GM23248 (cell line): Measurements from ENCODE around the gene PPP4R2.

ENCODE experiments used
- EZH2 ChIP-seq: fragments of 200-600 bp; sonication (generic); IDR thresholded peaks from 2 replicates; pipeline ENCODE4 v1.6.1; 2018; ENCODE audit warnings: antibody characterized with exemption, mild to moderate bottlenecking; ENCODE audit not compliant: insufficient read depth, poor library complexity, severe bottlenecking
- EZH2phosphoT487 ChIP-seq: fragments of 200-600 bp; sonication (generic); IDR thresholded peaks from 2 replicates; pipeline ENCODE4 v1.6.1; 2018; ENCODE audit warnings: antibody characterized with exemption, moderate library complexity, mild to moderate bottlenecking, low read depth; ENCODE audit not compliant: insufficient read depth

DNA sequence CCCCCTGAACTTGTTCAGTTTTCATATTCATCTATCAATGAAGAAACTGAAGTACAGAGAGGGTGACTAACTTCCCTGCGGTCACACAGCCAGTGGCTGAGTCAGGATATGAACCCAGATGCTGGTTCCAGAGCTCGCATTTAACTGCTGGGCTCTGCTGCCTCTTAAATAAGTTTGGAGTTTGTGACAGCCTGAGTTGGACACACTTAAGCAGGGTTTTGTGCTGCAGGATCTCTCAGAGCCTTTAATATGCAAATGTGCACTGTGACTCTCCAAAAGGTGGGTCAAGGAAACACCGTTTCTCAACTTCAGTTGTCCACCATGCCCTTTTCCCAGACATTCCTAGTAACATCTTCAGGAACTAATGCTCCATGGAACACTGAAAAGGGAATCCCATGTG is 110.6 kb downstream of the PPP4R2 start:
- TF ChIP-seq EZH2phosphoT487 (no peak), EZH2 (no peak)
